ENCODE results near the gene MAD2L1. TPM values are rescaled to one million over a fixed set of nuclear protein-coding genes. Genes with fewer than 3 reads are reported as not detected.

MAD2L1 gene
- total RNA-seq, 3 donors from 2014 or later = 2.6 to 4.4 (median 3.2) TPM

DNA sequence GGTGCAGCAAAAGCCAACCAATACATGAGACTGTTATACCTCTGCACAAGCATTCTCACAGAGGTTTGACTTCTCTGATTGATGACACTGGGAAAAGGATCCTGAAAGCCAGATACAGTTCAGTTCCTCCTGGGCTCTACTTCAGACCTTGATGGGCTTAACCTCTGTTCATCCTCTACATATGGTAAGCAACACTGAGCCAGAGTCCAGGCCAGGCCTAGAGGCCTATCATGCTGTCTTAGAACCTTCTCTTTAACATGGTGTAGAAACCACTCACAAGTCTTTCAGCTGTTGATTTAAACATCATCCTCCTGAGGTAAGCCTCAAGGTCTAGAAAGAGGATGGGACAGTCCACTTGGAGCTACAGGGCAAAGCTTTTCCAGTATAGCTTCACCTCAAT is 9.2 kb downstream of the MAD2L1 start:
- Histone ChIP-seq H3K9me3 (no peaks in the 10 kb centered on the region), H3K36me3 (no peaks in the 10 kb centered on the region), H3K4me1 (no peaks in the 10 kb centered on the region), H3K27ac (no peak overlapping the region), H3K27me3 (no peaks in the 10 kb centered on the region), H3K4me3 (no peak overlapping the region)
- no peak for DNase-seq (ENCODE audit: low spot score in 2 of 2)
- TF ChIP-seq, protein P1, sequence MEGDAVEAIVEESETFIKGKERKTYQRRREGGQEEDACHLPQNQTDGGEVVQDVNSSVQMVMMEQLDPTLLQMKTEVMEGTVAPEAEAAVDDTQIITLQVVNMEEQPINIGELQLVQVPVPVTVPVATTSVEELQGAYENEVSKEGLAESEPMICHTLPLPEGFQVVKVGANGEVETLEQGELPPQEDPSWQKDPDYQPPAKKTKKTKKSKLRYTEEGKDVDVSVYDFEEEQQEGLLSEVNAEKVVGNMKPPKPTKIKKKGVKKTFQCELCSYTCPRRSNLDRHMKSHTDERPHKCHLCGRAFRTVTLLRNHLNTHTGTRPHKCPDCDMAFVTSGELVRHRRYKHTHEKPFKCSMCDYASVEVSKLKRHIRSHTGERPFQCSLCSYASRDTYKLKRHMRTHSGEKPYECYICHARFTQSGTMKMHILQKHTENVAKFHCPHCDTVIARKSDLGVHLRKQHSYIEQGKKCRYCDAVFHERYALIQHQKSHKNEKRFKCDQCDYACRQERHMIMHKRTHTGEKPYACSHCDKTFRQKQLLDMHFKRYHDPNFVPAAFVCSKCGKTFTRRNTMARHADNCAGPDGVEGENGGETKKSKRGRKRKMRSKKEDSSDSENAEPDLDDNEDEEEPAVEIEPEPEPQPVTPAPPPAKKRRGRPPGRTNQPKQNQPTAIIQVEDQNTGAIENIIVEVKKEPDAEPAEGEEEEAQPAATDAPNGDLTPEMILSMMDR (IDR thresholded peaks at IDR 0.05) = no peak
- TF ChIP-seq POLR2A (IDR thresholded peaks at IDR 0.05) = no peak
- TF ChIP-seq POLR2AphosphoS5 (IDR thresholded peaks at IDR 0.05) = no peak
- intact Hi-C loops (cut with DNase I; ENCODE audit: low total_unique reads) = no loop called here

DNA sequence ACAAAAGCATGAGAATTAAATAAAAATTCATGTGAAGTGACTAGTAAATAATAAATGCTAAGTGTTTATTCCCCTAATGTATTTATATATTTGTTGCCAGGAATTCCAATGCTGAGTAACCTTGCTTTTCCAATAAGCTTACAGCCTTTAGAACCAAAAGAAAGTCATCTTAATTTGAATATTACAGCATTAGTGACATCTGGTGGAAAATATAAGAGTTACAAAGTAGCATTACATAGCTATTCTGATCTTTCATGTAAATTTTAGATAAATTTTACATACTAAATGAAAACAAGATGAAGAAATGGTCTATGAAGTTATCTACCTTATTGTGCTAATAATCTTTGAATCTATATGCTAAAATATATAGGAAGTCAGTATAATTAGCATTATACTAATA is 10.4 kb downstream of the MAD2L1 start:
- no peak for DNase-seq (ENCODE audit: low spot score in 2 of 2)
- intact Hi-C loops (cut with DNase I; ENCODE audit: low total_unique reads) = no loop called here
- Histone ChIP-seq H3K27me3 (no peaks in the 10 kb centered on the region), H3K4me1 (no peaks in the 10 kb centered on the region), H3K27ac (no peak overlapping the region), H3K9me3 (no peaks in the 10 kb centered on the region), H3K36me3 (no peaks in the 10 kb centered on the region), H3K4me3 (no peak overlapping the region)
- TF ChIP-seq POLR2A (IDR thresholded peaks at IDR 0.05) (no peak), POLR2AphosphoS5 (IDR thresholded peaks at IDR 0.05) (no peak)
- TF ChIP-seq, protein P1 (IDR thresholded peaks at IDR 0.05) = no peak

DNA sequence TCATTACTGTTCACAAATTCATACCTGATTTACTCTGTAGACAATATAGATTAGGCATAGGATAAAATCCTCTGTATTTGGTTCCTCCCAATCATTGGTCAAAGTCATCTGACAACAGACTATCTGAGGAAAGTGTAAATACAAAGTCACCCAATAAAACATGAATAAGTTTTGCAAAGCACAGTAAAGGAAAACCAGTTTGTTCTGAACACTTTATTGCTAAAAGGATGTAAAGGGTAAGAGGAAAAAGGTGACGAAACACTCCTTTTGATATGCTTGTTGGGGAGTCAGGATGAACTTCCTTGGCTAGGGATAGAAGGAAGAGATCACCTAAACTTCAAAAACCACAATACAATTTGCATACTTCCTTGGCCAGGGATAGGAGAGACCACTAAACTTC is 10.9 kb downstream of the MAD2L1 start:
- intact Hi-C loops (cut with DNase I; ENCODE audit: low total_unique reads) = no loop called here
- H3K4me1 ChIP-seq = no peaks in the 10 kb centered on the region
- no peak overlapping the region for H3K4me3 ChIP-seq
- H3K9me3 ChIP-seq = no peaks in the 10 kb centered on the region
- no peaks in the 10 kb centered on the region for H3K27me3 ChIP-seq
- no peak for DNase-seq (ENCODE audit: low spot score in 2 of 2)
- TF ChIP-seq POLR2AphosphoS5 (IDR thresholded peaks at IDR 0.05) (no peak), POLR2A (IDR thresholded peaks at IDR 0.05) (no peak)
- TF ChIP-seq, protein P1 (IDR thresholded peaks at IDR 0.05) = no peak
- H3K36me3 ChIP-seq = no peaks in the 10 kb centered on the region
- no peak overlapping the region for H3K27ac ChIP-seq

DNA sequence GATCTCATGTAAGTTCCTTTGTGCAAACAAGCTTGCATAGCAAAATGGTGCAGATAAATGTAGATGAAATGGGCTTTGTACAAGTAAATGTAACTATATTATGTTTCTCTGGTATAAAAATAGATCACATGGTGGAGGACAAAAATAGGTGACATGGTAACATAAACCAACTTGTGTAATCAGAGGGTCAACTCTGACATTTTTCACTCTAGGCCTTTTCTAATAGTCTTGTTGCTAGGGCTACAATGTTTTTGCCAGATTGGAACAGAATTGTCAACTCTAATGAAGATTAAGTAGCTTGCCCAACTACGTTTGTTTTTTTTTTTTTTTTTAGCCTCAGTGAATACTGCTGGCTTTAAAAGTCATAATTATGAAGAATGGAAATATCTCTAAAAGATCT is 11.5 kb downstream of the MAD2L1 start:
- Histone ChIP-seq H3K27me3 (no peaks in the 10 kb centered on the region), H3K4me1 (no peaks in the 10 kb centered on the region), H3K36me3 (no peaks in the 10 kb centered on the region), H3K4me3 (no peak overlapping the region), H3K9me3 (no peaks in the 10 kb centered on the region), H3K27ac (no peak overlapping the region)
- TF ChIP-seq, protein P1 (IDR thresholded peaks at IDR 0.05) = no peak
- TF ChIP-seq POLR2A (IDR thresholded peaks at IDR 0.05) (no peak), POLR2AphosphoS5 (IDR thresholded peaks at IDR 0.05) (no peak)
- intact Hi-C loops (cut with DNase I; ENCODE audit: low total_unique reads) = no loop called here
- DNase-seq (ENCODE audit: low spot score in 2 of 2) = no peak

DNA sequence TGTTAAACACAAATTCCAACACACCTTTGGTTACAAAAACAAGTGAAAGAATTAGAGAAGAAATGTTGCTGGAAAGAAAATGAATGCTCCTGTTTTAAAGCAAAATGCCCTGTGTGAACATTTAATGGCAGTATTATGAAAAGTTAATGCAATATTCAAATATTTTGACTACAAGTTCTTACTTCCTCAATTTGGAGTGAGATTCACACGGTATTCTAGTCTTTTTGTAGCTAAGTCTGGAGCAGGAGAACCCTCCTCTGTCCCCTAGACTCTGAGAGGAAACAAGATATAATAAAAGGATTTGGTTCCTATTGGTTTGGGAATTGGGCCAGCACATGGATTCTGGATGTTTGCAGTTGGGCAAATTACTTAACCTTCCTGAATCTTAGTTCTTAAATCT is 12.7 kb downstream of the MAD2L1 start:
- Histone ChIP-seq H3K4me1 (no peaks in the 10 kb centered on the region), H3K27ac (no peak overlapping the region), H3K36me3 (no peaks in the 10 kb centered on the region), H3K27me3 (no peaks in the 10 kb centered on the region), H3K9me3 (no peaks in the 10 kb centered on the region), H3K4me3 (no peak overlapping the region)
- DNase-seq (ENCODE audit: low spot score in 2 of 2) = no peak
- intact Hi-C loops (cut with DNase I; ENCODE audit: low total_unique reads) = no loop called here
- TF ChIP-seq POLR2AphosphoS5 (IDR thresholded peaks at IDR 0.05) (no peak), POLR2A (IDR thresholded peaks at IDR 0.05) (no peak)
- TF ChIP-seq, protein P1 (IDR thresholded peaks at IDR 0.05) = no peak
